ENCODE measurements around the gene DHX32.
"Not testable (repeated sequence)": the region's sequence is repeated elsewhere in the genome, so short reads cannot be mapped to it uniquely, and the experiment has no call there.

Gene DHX32

GRCh38 chr10:125892402-125892801 lies 11.3 kb upstream of the DHX32 start:
- H3K9ac ChIP-seq (ENCODE audit: low read length); H3K4me1 ChIP-seq (ENCODE audit: insufficient read depth, low read length); H3K27ac ChIP-seq (ENCODE audit: low read depth, low read length); H3K36me3 ChIP-seq (ENCODE audit: insufficient read depth, low read length); H3K27me3 ChIP-seq (ENCODE audit: control insufficient read depth in 1 of 2, insufficient read depth in 2 of 2, low read length in 2 of 2); H3K9me3 ChIP-seq (ENCODE audit: low read length); H3K4me3 ChIP-seq (ENCODE audit: low read depth in 1 of 2, low read length in 2 of 2): not testable (repeated sequence)

DNA sequence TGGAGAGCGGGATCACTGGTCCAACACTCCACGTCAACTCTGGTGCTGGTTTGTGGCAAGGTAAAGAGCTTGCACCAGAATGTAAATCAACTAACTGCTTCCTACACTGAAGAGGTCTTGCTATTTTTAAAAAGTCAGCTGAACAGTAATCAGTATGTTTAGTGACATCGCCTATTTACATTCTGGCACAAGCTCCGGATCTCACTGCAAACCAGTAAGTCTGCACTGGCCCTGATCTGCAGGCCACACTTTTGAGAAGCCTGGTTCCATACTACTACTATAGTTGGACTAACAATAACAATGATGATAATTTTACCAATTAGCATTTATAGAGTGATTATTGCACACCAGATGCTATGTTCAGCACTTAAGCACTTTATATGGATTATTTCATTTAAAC lies 8.3 kb upstream of the DHX32 start:
- H3K9ac ChIP-seq (ENCODE audit: low read length); H3K27me3 ChIP-seq (ENCODE audit: control insufficient read depth in 1 of 2, insufficient read depth in 2 of 2, low read length in 2 of 2); H3K9me3 ChIP-seq (ENCODE audit: low read length); H3K4me1 ChIP-seq (ENCODE audit: insufficient read depth, low read length); H3K4me3 ChIP-seq (ENCODE audit: low read depth in 1 of 2, low read length in 2 of 2); H3K27ac ChIP-seq (ENCODE audit: low read depth, low read length); H3K36me3 ChIP-seq (ENCODE audit: insufficient read depth, low read length): not testable (repeated sequence)

GRCh38 chr10:125886914-125887512 lies 5.9 kb upstream of the DHX32 start:
- H3K4me1 ChIP-seq (ENCODE audit: insufficient read depth, low read length), result no peaks in the 10 kb centered on the region
- H3K9ac ChIP-seq (ENCODE audit: low read length), result no peak overlapping the region
- no peak overlapping the region for H3K4me3 ChIP-seq (ENCODE audit: low read depth in 1 of 2, low read length in 2 of 2)
- no peaks in the 10 kb centered on the region for H3K36me3 ChIP-seq (ENCODE audit: insufficient read depth, low read length)
- H3K27me3 ChIP-seq (ENCODE audit: control insufficient read depth in 1 of 2, insufficient read depth in 2 of 2, low read length in 2 of 2), result no peaks in the 10 kb centered on the region
- no peak overlapping the region for H3K27ac ChIP-seq (ENCODE audit: low read depth, low read length)
- H3K9me3 ChIP-seq (ENCODE audit: low read length), result no peaks in the 10 kb centered on the region

- H3K36me3 ChIP-seq (ENCODE audit: insufficient read depth, low read length), result no peaks in the 10 kb centered on the region
- H3K4me1 ChIP-seq (ENCODE audit: insufficient read depth, low read length), result no peaks in the 10 kb centered on the region
- no peaks in the 10 kb centered on the region for H3K9me3 ChIP-seq (ENCODE audit: low read length)
- H3K4me3 ChIP-seq (ENCODE audit: low read depth in 1 of 2, low read length in 2 of 2), result no peak overlapping the region
- H3K9ac ChIP-seq (ENCODE audit: low read length), result no peak overlapping the region
- no peaks in the 10 kb centered on the region for H3K27me3 ChIP-seq (ENCODE audit: control insufficient read depth in 1 of 2, insufficient read depth in 2 of 2, low read length in 2 of 2)
- no peak overlapping the region for H3K27ac ChIP-seq (ENCODE audit: low read depth, low read length)
Measured at GRCh38 chr10:125883211-125883610, 2.1 kb upstream of the DHX32 start.

GRCh38 chr10:125882596-125882995 lies 1.5 kb upstream of the DHX32 start:
- H3K27ac ChIP-seq (ENCODE audit: low read depth, low read length), result no peak overlapping the region
- no peaks in the 10 kb centered on the region for H3K4me1 ChIP-seq (ENCODE audit: insufficient read depth, low read length)
- H3K36me3 ChIP-seq (ENCODE audit: insufficient read depth, low read length), result no peaks in the 10 kb centered on the region
- H3K4me3 ChIP-seq (ENCODE audit: low read depth in 1 of 2, low read length in 2 of 2), result no peak overlapping the region
- no peak overlapping the region for H3K9ac ChIP-seq (ENCODE audit: low read length)
- H3K9me3 ChIP-seq (ENCODE audit: low read length), result no peaks in the 10 kb centered on the region
- H3K27me3 ChIP-seq (ENCODE audit: control insufficient read depth in 1 of 2, insufficient read depth in 2 of 2, low read length in 2 of 2), result no peaks in the 10 kb centered on the region

GRCh38 chr10:125880719-125881118 lies 373 bp downstream of the DHX32 start:
- peaks cover 6% of the 10 kb centered on the region for H3K36me3 ChIP-seq (ENCODE audit: insufficient read depth, low read length)
- no peak overlapping the region for H3K27ac ChIP-seq (ENCODE audit: low read depth, low read length)
- no peaks in the 10 kb centered on the region for H3K9me3 ChIP-seq (ENCODE audit: low read length)
- H3K4me1 ChIP-seq (ENCODE audit: insufficient read depth, low read length), result no peaks in the 10 kb centered on the region
- no peak overlapping the region for H3K4me3 ChIP-seq (ENCODE audit: low read depth in 1 of 2, low read length in 2 of 2)
- H3K27me3 ChIP-seq (ENCODE audit: control insufficient read depth in 1 of 2, insufficient read depth in 2 of 2, low read length in 2 of 2), result no peaks in the 10 kb centered on the region
- no peak overlapping the region for H3K9ac ChIP-seq (ENCODE audit: low read length)

DNA sequence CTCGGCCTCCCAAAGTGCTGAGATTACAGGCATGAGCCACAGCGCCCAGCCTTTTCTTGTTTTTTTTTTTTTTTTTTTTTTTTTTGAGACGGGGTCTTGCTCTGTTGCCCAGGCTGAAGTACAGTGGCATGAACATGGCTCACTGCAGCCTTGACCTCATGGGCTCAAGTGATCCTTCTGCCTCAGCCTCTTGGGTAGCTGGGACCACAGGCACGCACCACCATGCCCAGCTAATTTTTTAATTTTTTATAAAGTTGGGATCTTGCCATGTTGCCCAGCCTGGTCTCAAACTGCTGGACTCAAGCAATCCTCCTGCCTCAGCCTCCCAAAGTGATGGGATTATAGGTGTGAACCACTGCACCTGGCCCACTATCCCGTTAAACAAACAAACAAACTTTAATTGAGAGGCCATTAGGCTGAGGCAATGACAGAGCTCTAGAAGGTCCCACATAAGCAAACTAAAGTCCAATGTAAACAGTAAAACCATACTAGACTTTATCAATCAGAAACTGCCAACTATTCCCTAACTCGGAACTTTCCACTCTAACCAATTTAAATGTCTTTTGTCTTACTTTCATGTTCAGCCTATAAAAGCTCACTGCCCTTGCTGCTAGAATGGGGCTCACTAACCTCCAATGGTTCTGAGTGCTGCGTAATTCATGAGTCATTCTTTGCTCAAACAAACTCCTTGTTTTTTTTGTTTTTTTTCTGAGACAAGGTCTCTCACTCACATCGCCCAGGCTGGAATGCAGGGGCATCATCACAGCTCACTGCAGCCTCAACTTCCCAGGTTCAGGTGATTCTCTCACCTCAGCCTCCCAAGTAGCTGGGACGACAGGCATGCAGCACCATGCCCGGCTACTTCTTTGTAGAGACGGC lies 1.9 kb downstream of the DHX32 start:
- no peaks in the 10 kb centered on the region for H3K9me3 ChIP-seq (ENCODE audit: low read length)
- peaks cover 6% of the 10 kb centered on the region for H3K36me3 ChIP-seq (ENCODE audit: insufficient read depth, low read length)
- H3K4me1 ChIP-seq (ENCODE audit: insufficient read depth, low read length), result no peaks in the 10 kb centered on the region
- no peak overlapping the region for H3K9ac ChIP-seq (ENCODE audit: low read length)
- no peak overlapping the region for H3K27ac ChIP-seq (ENCODE audit: low read depth, low read length)
- H3K4me3 ChIP-seq (ENCODE audit: low read depth in 1 of 2, low read length in 2 of 2), result no peak overlapping the region
- no peaks in the 10 kb centered on the region for H3K27me3 ChIP-seq (ENCODE audit: control insufficient read depth in 1 of 2, insufficient read depth in 2 of 2, low read length in 2 of 2)

- no peak overlapping the region for H3K4me3 ChIP-seq (ENCODE audit: low read depth in 1 of 2, low read length in 2 of 2)
- no peak overlapping the region for H3K27ac ChIP-seq (ENCODE audit: low read depth, low read length)
- H3K27me3 ChIP-seq (ENCODE audit: control insufficient read depth in 1 of 2, insufficient read depth in 2 of 2, low read length in 2 of 2), result no peaks in the 10 kb centered on the region
- peaks cover 6% of the 10 kb centered on the region for H3K36me3 ChIP-seq (ENCODE audit: insufficient read depth, low read length)
- no peaks in the 10 kb centered on the region for H3K4me1 ChIP-seq (ENCODE audit: insufficient read depth, low read length)
- no peaks in the 10 kb centered on the region for H3K9me3 ChIP-seq (ENCODE audit: low read length)
- no peak overlapping the region for H3K9ac ChIP-seq (ENCODE audit: low read length)
Measured at GRCh38 chr10:125871338-125871737, 9.8 kb downstream of the DHX32 start.

- H3K4me1 ChIP-seq (ENCODE audit: insufficient read depth, low read length), result no peaks in the 10 kb centered on the region
- H3K9ac ChIP-seq (ENCODE audit: low read length), result no peak overlapping the region
- H3K4me3 ChIP-seq (ENCODE audit: low read depth in 1 of 2, low read length in 2 of 2), result no peak overlapping the region
- no peaks in the 10 kb centered on the region for H3K27me3 ChIP-seq (ENCODE audit: control insufficient read depth in 1 of 2, insufficient read depth in 2 of 2, low read length in 2 of 2)
- peaks cover 13% of the 10 kb centered on the region for H3K36me3 ChIP-seq (ENCODE audit: insufficient read depth, low read length)
- H3K27ac ChIP-seq (ENCODE audit: low read depth, low read length), result no peak overlapping the region
- H3K9me3 ChIP-seq (ENCODE audit: low read length), result no peaks in the 10 kb centered on the region
Measured at GRCh38 chr10:125868372-125868975, 12.6 kb downstream of the DHX32 start.

DNA sequence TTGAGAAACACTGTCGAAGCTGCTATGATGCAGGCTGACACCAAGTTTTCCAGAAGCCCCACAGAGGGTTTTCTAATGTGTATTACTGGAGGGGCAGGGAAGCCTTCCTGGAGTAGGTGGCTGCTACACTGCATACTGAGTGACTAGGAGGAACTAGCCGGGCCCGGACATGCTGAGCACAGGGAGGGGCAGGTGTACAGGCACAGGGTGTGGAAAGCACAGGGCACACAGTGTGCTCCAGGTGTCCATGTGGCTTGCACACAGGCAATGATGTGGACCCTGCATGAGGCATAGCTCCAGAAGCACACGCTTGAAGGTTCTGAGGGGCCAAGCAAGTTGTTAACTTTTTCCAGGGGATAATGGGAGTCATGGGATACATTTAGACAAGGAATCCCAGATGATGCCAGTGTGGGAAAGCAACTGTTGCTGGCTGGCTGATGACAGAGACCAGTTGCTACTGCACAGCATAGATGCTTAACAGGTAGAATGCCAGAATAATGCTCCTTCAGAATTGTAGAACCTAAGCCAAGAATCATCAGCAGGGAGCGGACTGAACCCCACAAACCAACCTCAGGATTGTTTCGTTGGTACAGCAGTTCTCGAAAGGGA lies 14.6 kb downstream of the DHX32 start:
- no peak overlapping the region for H3K4me3 ChIP-seq (ENCODE audit: low read depth in 1 of 2, low read length in 2 of 2)
- H3K9me3 ChIP-seq (ENCODE audit: low read length), result no peaks in the 10 kb centered on the region
- no peak overlapping the region for H3K27ac ChIP-seq (ENCODE audit: low read depth, low read length)
- no peak overlapping the region for H3K9ac ChIP-seq (ENCODE audit: low read length)
- peaks cover 13% of the 10 kb centered on the region for H3K36me3 ChIP-seq (ENCODE audit: insufficient read depth, low read length)
- H3K4me1 ChIP-seq (ENCODE audit: insufficient read depth, low read length), result no peaks in the 10 kb centered on the region
- H3K27me3 ChIP-seq (ENCODE audit: control insufficient read depth in 1 of 2, insufficient read depth in 2 of 2, low read length in 2 of 2), result no peaks in the 10 kb centered on the region

DNA sequence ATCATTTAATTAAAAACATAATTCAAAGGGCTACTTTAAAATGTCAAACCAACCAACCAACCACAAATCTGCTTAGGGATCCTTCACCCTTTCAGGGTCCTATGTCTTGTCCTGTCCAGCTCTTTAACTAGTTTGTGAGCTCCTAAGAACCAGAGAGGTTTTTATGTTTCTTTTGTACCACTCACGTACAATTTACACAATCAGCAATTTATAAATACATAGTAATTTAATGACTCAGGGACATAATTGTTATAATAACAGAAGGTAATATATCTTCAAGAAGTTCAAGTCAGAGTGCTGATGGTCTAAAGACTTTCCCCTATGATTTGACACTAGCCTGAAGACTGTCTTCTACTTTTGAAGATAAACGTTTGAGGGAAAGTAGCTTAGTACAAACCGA lies 16.0 kb downstream of the DHX32 start:
- H3K4me1 ChIP-seq (ENCODE audit: insufficient read depth, low read length), result no peaks in the 10 kb centered on the region
- no peaks in the 10 kb centered on the region for H3K9me3 ChIP-seq (ENCODE audit: low read length)
- H3K27me3 ChIP-seq (ENCODE audit: control insufficient read depth in 1 of 2, insufficient read depth in 2 of 2, low read length in 2 of 2), result no peaks in the 10 kb centered on the region
- H3K36me3 ChIP-seq (ENCODE audit: insufficient read depth, low read length), result peaks cover 13% of the 10 kb centered on the region
- H3K27ac ChIP-seq (ENCODE audit: low read depth, low read length), result no peak overlapping the region
- H3K4me3 ChIP-seq (ENCODE audit: low read depth in 1 of 2, low read length in 2 of 2), result no peak overlapping the region
- no peak overlapping the region for H3K9ac ChIP-seq (ENCODE audit: low read length)

Measured in muscle layer of colon (tissue), 2 donors.